Measurements from ENCODE around the gene DEUP1. TPM values are rescaled to one million over a fixed set of nuclear protein-coding genes. Genes with fewer than 3 reads are reported as not detected.

DEUP1 gene
- total RNA-seq, 1 donor, result not detected

DNA sequence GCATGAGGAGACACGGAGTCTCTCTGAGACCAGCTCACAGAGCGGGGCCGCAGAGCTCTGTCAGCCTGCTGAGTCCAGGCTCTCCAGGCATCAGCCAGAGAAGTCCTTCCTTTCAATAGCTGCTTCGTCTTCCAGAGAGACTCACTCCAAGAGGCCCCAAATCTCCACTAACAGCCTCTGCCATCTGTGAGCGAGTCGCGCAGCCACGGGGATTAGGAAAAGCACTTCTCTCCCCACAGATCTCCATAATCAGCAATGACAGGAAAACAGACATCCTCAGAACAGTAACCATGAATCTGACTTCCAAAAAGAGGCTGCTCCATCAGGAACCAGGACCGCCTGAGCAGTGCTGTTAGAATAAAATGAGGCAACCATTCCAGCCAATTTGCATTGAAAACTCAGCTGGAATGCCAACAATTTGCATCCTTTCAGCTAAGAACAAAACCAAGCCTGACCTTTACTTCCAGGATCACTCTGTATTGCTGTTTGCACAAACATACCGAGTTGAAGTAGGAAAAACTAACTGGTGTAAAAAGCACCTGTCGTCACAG lies 147.2 kb downstream of the DEUP1 start:
- no peak for DNase-seq (ENCODE audit: low read depth in 2 of 3, low spot score in 2 of 3)

DNA sequence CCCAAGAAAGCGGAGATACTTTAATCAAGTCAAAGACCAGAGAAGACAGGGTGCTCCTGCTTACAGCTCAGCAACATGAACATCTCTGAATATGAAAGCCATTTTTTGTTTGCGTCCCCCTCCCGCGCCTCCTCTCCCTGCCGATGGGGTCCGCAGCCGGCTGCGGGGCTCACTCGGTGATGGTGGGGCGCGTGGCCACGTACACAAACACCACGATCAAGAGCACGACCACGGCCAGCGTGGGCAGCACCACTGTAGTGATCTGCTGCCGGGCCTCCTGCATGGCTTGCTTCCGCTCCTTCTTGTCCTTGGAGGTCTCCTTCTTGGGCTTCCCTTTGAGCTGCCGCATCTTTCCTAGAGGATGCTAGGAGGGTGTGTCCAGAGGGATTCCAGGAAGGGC lies 148.3 kb downstream of the DEUP1 start:
- DNase-seq (ENCODE audit: low read depth in 2 of 3, low spot score in 2 of 3), result no peak

DNA sequence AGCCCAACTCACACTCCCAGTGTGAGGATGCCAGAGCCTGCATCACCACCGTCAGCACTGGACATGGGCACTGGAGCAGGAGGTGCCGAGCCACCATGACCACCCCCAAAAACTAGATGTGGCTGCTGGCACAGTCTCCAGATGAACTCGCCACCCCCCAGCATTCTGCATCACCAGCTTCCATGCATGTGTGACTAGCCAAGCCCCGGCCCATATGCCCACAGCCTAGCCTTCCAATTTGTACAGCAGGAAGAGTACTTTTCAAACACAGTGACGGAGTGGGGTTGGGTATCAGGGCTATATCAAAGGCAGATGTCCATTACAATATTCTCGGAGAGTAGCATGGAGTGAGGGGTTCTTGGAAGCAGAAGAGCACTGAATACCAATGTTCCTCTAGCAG lies 149.7 kb downstream of the DEUP1 start:
- DNase-seq (ENCODE audit: low read depth in 2 of 3, low spot score in 2 of 3), result no peak

DNA sequence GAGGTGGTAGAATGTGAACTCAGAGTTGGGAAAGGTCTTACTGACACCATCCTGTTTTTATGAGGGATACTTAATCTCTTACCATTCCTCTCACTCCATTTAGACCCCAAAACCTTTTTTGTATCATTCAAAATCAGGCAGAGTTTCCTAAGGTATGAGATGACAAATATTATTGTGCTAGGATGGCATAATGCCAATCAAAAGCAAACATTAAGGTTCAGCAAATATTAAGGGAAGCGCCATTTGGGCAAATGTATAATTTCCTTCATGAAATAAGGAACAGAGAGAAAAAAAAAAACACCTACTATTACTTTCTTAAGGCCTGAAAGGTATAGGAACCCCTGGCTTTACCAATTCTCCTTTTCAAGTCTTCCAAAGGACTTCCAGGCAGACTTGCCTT lies 150.2 kb downstream of the DEUP1 start:
- DNase-seq (ENCODE audit: low read depth in 2 of 3, low spot score in 2 of 3), result no peak

DNA sequence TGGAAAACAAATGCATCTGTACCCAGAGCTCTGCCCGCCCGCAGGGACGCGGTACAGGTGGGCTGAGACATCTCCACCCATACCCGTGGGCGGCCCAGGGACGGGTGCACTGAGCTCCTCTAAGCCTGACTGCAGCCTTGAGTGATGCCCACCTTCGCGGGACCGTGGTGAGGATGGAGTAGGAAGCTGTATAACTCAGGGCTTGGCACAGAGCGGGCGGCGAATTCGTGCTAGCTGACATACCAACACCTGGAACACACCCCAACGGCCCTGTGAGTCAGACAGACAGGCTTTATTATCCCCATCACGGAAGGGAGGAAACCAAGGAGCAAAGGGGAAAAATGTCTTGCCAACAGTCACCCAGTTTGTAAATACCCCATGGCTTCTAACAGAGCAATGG lies 150.7 kb downstream of the DEUP1 start:
- DNase-seq (ENCODE audit: low read depth in 2 of 3, low spot score in 2 of 3), result no peak

DNA sequence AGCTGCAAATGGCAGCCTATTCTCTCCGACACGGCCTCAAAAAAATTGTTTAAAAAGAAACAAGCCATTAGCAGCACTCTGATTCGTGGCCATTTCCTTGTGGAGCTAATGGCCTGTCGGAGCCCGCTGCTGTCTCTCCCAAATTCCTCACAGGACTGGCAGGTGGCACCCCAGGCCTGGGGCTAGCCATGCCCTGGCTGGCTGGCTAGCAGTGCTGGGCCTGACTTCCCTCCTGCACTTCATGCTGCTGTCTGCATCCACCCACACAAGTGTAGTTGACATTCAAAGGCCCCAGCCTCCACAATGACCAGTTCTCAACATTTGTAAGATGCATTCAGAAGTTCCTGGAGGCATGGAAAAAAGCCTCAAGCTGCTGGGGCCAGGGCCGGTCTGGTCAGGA lies 151.2 kb downstream of the DEUP1 start:
- peak in 1 of 3 donors; percentile 9 for DNase-seq (ENCODE audit: low read depth in 2 of 3, low spot score in 2 of 3)

DNA sequence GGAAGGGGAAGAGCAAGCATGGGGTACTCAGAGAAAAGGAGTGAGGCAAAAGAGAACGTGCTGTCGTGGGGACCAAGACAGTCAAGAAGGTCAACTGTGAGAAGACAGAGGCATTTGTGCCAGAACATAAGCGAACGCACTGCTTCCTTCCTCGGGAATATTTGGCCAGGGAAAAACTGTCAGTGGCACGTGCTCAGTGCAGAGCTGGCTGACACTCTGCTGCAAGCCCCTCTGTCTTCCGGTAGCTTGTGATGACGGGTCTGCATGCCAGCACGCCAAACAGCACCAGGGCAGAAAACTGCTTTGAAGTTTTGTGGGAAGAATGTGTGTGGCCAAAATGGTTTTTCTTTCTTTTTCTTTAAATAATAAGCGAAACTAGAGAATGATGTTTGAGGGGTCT lies 152.0 kb downstream of the DEUP1 start:
- no peak for DNase-seq (ENCODE audit: low read depth in 2 of 3, low spot score in 2 of 3)

DNA sequence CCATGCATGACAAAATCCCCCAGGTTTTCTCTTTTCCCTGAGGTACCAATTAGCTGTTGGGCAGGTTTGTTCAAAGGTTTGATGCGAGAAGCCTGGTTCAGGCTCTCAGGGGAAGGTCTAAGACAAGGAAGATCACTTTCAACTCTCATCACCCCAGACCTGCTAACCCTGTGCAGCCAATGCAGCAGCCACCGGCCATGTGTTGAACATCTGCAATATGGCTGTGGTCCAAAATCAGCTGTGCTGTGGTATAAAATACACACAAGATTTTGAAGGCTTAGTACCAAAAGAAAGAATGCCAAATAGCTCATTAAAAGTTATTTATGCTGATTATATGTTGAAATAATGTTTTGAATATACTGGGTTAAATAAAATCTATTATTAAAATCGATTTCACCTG lies 154.2 kb downstream of the DEUP1 start:
- DNase-seq (ENCODE audit: low read depth in 2 of 3, low spot score in 2 of 3), result no peak

DNA sequence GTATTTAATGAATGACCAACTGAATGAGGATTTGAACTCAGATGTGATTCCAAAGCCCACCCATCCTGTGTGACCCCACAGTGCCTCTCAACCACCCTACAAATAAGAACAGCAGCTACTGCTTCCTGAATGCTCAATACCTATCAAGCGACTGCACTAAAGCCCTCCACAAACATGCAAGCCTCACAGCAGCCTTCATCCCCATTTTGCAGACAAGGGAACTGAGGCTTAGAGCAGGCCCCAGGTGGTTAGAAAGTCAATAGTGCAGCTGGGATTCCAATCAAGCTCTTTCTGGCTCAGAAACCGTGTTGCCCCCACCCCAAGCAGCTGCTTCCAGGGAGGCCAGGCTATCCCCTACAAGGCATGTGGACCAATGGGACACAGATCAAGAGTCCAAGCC lies 155.4 kb downstream of the DEUP1 start:
- DNase-seq (ENCODE audit: low read depth in 2 of 3, low spot score in 2 of 3), result no peak

DNA sequence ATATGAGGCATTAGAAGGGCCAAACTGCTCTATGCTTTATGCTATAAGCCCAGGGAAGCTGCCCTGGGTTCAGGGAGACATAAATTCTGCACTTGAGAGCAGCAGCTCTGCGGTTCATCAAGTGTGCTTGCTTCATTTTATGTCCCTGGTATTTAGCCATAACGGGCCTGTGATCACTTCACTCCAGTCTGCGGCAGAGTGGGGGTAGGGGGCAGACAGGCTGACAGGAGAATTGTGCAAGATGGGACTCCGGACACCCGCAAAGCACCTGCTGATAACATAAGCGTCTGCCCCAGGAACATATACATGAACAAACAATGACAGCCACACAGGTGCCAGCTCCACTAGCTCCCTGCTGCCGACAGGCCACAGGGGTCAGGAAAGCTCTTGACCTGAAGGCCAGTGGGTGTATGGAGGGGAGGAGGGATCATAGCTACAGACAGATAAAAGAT lies 156.5 kb downstream of the DEUP1 start:
- DNase-seq (ENCODE audit: low read depth in 2 of 3, low spot score in 2 of 3), result no peak

Other genes starting within 250 kb of the DEUP1 start
- 12.1 TPM for gene SLC36A4, start 132.8 kb upstream of the DEUP1 start, total RNA-seq
- gene SMCO4, start 212.6 kb downstream of the DEUP1 start, total RNA-seq, result 8.1 TPM

Data from hematopoietic multipotent progenitor cell (in vitro differentiated cells).